ENCODE data around the gene SND1.

The SND1 gene

DNA sequence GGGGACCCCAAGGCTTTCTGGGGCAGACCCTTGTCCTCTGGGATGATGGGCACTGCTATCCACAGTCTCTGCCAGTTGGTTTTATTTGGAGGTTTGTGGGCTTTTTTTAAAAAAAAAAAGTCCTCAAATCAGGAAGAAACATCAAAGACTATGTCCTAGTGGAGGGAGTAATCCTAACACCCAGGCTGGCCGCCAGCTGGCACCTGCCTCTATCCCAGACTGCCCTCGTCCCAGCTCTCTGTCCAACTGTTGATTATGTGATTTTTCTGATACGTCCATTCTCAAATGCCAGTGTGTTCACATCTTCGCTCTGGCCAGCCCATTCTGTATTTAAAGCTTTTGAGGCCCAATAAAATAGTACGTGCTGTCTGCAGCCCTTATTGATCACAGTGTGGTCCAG is 440.2 kb downstream of the SND1 start:
- H3K9me3 ChIP-seq (ENCODE audit: control insufficient read depth, insufficient read depth, low read length) = no peaks in the 10 kb centered on the region
- H3K4me3 ChIP-seq (ENCODE audit: low read depth, low read length) = no peak overlapping the region
- no peak overlapping the region for H3K9ac ChIP-seq (ENCODE audit: low read depth, low read length)
- peaks cover 62% of the 10 kb centered on the region for H3K36me3 ChIP-seq (ENCODE audit: control insufficient read depth, insufficient read depth, low read length)
- H3K27me3 ChIP-seq (ENCODE audit: control insufficient read depth, insufficient read depth, low read length) = no peaks in the 10 kb centered on the region
- H3K27ac ChIP-seq (ENCODE audit: low read depth, low read length) = no peak overlapping the region
- no peaks in the 10 kb centered on the region for H3K4me1 ChIP-seq (ENCODE audit: control insufficient read depth, insufficient read depth, low read length)

DNA sequence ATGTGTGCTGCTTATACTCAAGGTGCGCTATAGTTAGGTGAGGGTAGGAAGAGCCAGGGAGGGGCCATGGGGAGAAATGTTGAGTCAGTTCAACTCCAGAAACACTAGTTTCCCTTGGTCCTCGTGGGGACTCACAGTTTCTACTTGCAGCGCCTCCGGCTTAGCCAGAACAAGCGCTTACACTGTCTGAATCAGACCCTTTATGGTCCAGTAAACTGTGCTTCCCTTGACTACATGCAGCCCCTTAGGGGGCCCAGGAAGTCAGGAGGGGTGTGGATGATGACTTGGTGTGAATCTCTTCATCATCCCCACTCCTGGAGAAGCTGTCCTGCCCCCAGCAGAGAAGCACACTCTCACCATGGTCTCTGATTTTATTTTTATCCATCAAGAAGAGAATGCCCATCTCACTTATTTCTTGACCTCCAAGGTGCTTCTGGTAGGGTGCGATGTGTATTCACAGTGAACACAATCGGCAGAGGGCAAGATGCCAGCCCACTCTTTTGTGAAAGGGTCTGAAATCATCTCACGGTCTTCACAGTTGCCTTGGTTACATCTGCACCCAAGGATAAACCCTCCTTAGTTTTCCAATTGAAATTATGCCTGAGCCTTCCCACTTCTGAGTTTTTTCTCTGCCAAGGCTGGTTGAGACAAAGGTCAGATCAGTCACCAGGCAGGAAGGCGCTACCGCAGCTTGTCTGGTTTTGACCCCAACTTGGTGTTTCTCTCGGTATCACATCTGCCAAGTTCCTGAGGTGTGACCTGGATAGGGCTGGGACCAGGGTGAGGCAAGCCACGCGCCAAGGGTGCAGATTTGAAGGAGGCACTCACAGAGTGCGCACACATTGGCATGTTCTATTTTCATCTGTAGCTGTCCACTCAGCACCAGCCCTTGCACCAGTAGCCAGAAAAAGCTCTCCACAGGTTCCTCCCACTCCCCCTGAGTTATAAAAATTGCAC is 441.9 kb downstream of the SND1 start:
- Histone ChIP-seq H3K4me1 (ENCODE audit: control insufficient read depth, insufficient read depth, low read length) (no peaks in the 10 kb centered on the region), H3K27me3 (ENCODE audit: control insufficient read depth, insufficient read depth, low read length) (no peaks in the 10 kb centered on the region), H3K9ac (ENCODE audit: low read depth, low read length) (no peak overlapping the region), H3K27ac (ENCODE audit: low read depth, low read length) (no peak overlapping the region), H3K9me3 (ENCODE audit: control insufficient read depth, insufficient read depth, low read length) (no peaks in the 10 kb centered on the region), H3K36me3 (ENCODE audit: control insufficient read depth, insufficient read depth, low read length) (peaks cover 54% of the 10 kb centered on the region), H3K4me3 (ENCODE audit: low read depth, low read length) (no peak overlapping the region)

GRCh38 chr7:128094686-128095085 is 442.7 kb downstream of the SND1 start:
- Histone ChIP-seq H3K9ac (ENCODE audit: low read depth, low read length) (no peak overlapping the region), H3K4me3 (ENCODE audit: low read depth, low read length) (no peak overlapping the region), H3K4me1 (ENCODE audit: control insufficient read depth, insufficient read depth, low read length) (no peaks in the 10 kb centered on the region), H3K27ac (ENCODE audit: low read depth, low read length) (no peak overlapping the region), H3K27me3 (ENCODE audit: control insufficient read depth, insufficient read depth, low read length) (no peaks in the 10 kb centered on the region), H3K36me3 (ENCODE audit: control insufficient read depth, insufficient read depth, low read length) (peaks cover 49% of the 10 kb centered on the region), H3K9me3 (ENCODE audit: control insufficient read depth, insufficient read depth, low read length) (no peaks in the 10 kb centered on the region)

GRCh38 chr7:128097211-128097731 is 445.3 kb downstream of the SND1 start:
- no peak overlapping the region for H3K27ac ChIP-seq (ENCODE audit: low read depth, low read length)
- H3K27me3 ChIP-seq (ENCODE audit: control insufficient read depth, insufficient read depth, low read length) = 0 out of 2 replicates have a peak, but pooled peaks cover 3% of the 10 kb centered on the region
- no peak overlapping the region for H3K4me3 ChIP-seq (ENCODE audit: low read depth, low read length)
- H3K4me1 ChIP-seq (ENCODE audit: control insufficient read depth, insufficient read depth, low read length) = no peaks in the 10 kb centered on the region
- peaks cover 23% of the 10 kb centered on the region for H3K36me3 ChIP-seq (ENCODE audit: control insufficient read depth, insufficient read depth, low read length)
- H3K9me3 ChIP-seq (ENCODE audit: control insufficient read depth, insufficient read depth, low read length) = no peaks in the 10 kb centered on the region
- no peak overlapping the region for H3K9ac ChIP-seq (ENCODE audit: low read depth, low read length)

- Histone ChIP-seq H3K4me3 (ENCODE audit: low read depth, low read length) (no peak overlapping the region), H3K36me3 (ENCODE audit: control insufficient read depth, insufficient read depth, low read length) (peaks cover 10% of the 10 kb centered on the region; the same call in 1 of the 2 replicates), H3K4me1 (ENCODE audit: control insufficient read depth, insufficient read depth, low read length) (no peaks in the 10 kb centered on the region), H3K9ac (ENCODE audit: low read depth, low read length) (no peak overlapping the region), H3K9me3 (ENCODE audit: control insufficient read depth, insufficient read depth, low read length) (no peaks in the 10 kb centered on the region), H3K27me3 (ENCODE audit: control insufficient read depth, insufficient read depth, low read length) (peaks cover 15% of the 10 kb centered on the region), H3K27ac (ENCODE audit: low read depth, low read length) (no peak overlapping the region)
Measured at GRCh38 chr7:128098629-128099028, 446.6 kb downstream of the SND1 start.

DNA sequence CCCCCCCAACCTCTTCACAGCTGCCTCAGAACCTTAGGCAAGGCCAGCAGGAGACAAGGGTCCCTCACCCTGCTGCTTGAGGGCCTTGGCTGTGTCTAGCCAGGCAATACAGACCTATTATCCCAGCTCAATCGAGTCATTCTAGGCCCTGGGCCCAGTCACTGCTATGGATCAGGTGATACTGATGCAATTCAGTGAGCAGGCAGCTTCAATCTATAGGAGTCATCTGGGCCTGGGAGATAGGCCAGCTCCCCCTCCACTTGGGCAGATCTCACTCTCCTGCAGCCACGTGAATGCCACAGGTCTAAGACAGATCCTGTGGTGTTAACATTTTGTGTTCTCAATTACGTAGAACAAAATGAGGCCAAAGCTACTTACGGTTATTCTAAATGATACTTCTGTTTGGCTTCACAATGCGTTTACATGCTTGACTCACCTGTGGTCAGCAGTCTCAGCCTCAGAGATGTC is 447.2 kb downstream of the SND1 start:
- Histone ChIP-seq H3K4me1 (ENCODE audit: control insufficient read depth, insufficient read depth, low read length) (no peaks in the 10 kb centered on the region), H3K9ac (ENCODE audit: low read depth, low read length) (no peak overlapping the region), H3K9me3 (ENCODE audit: control insufficient read depth, insufficient read depth, low read length) (no peaks in the 10 kb centered on the region), H3K27ac (ENCODE audit: low read depth, low read length) (no peak overlapping the region), H3K4me3 (ENCODE audit: low read depth, low read length) (no peak overlapping the region), H3K36me3 (ENCODE audit: control insufficient read depth, insufficient read depth, low read length) (peaks cover 6% of the 10 kb centered on the region; the same call in 1 of the 2 replicates), H3K27me3 (ENCODE audit: control insufficient read depth, insufficient read depth, low read length) (peaks cover 21% of the 10 kb centered on the region)

DNA sequence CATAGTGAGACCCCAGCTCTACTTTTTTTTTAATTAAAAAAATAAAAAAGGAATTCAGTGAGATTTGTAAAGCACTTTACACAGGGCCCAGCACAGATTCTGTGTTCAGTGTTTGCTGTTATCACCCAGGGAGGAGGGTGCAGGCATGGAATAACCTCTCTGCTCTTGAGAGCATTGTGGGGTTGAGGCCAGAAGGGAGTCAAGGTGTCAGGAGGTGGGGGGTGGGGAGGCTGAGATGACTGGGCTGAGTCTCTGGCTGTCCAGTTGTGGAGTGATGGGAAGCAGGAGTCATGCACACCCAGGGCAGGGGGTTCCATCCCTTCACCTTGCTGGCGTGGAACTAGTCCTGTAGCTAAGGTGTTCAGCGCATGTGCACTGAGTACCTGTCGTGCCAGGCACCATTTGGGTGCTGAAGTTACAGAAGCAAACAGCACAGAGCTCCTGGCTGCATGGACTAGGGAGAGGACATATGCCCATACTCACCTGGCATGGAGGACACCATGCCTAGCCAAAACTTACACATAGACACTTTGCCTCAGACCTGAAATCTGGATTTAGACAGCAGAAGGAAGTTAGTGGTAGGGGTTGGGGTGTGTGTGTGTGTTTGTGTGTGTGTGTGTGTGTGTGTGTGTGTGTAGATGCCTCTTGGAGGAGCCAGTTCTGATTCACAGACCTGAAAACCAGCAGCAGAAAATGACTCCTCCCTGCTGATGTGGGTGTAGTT is 448.4 kb downstream of the SND1 start:
- no peak overlapping the region for H3K9ac ChIP-seq (ENCODE audit: low read depth, low read length)
- no peaks in the 10 kb centered on the region for H3K4me1 ChIP-seq (ENCODE audit: control insufficient read depth, insufficient read depth, low read length)
- H3K27ac ChIP-seq (ENCODE audit: low read depth, low read length) = no peak overlapping the region
- H3K36me3 ChIP-seq (ENCODE audit: control insufficient read depth, insufficient read depth, low read length) = peaks cover 1% of the 10 kb centered on the region; the same call in 1 of the 2 replicates
- H3K27me3 ChIP-seq (ENCODE audit: control insufficient read depth, insufficient read depth, low read length) = peaks cover 31% of the 10 kb centered on the region
- no peak overlapping the region for H3K4me3 ChIP-seq (ENCODE audit: low read depth, low read length)
- no peaks in the 10 kb centered on the region for H3K9me3 ChIP-seq (ENCODE audit: control insufficient read depth, insufficient read depth, low read length)

DNA sequence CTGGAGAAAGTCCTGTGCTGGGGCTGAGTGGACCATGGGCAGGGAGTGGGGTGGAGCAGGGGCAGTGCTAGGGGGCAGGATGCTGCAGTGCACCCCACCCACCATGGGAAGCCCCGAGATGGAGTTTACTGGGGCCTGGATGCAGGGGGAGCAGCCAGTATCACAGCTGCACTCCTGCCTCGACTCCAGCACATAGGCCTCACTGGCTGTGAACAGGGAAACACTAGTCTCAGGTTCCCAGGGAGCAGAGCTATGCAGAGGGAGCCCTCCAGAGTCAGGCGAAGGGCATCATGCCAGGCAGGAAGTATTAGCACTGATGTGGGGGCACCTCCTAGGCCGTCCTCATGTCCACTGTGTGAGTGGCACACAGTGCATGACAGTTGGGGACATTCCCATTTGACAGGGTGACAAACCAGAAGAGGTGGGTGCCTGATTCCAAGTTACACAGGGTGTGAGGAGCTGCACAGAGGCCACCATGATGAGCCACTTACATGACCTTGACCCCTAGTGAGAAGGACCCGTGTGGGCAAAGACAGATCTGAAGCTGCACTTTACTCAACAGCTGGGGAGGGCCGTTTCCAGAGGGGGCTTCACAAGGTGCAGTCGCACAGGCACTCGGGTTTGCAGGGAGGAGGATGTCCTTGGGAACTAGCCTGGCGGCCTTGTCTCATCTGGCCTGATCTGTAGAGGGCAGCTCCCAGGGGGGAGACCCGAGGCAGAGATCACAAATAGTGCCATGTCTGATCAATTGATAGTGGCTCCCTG is 449.1 kb downstream of the SND1 start:
- no peaks in the 10 kb centered on the region for H3K9me3 ChIP-seq (ENCODE audit: control insufficient read depth, insufficient read depth, low read length)
- H3K4me1 ChIP-seq (ENCODE audit: control insufficient read depth, insufficient read depth, low read length) = no peaks in the 10 kb centered on the region
- no peak overlapping the region for H3K4me3 ChIP-seq (ENCODE audit: low read depth, low read length)
- H3K27ac ChIP-seq (ENCODE audit: low read depth, low read length) = no peak overlapping the region
- no peak overlapping the region for H3K9ac ChIP-seq (ENCODE audit: low read depth, low read length)
- H3K36me3 ChIP-seq (ENCODE audit: control insufficient read depth, insufficient read depth, low read length) = no peaks in the 10 kb centered on the region
- H3K27me3 ChIP-seq (ENCODE audit: control insufficient read depth, insufficient read depth, low read length) = peaks cover 39% of the 10 kb centered on the region

- Histone ChIP-seq H3K27me3 (ENCODE audit: control insufficient read depth, insufficient read depth, low read length) (peaks cover 51% of the 10 kb centered on the region), H3K4me3 (ENCODE audit: low read depth, low read length) (no peak overlapping the region), H3K36me3 (ENCODE audit: control insufficient read depth, insufficient read depth, low read length) (no peaks in the 10 kb centered on the region), H3K9me3 (ENCODE audit: control insufficient read depth, insufficient read depth, low read length) (no peaks in the 10 kb centered on the region), H3K27ac (ENCODE audit: low read depth, low read length) (no peak overlapping the region), H3K9ac (ENCODE audit: low read depth, low read length) (no peak overlapping the region), H3K4me1 (ENCODE audit: control insufficient read depth, insufficient read depth, low read length) (no peaks in the 10 kb centered on the region)
Measured at GRCh38 chr7:128102490-128103291, 450.7 kb downstream of the SND1 start.

Measured in HUES48 (cell line).